SK-N-SH treated with all-trans-retinoic acid at 6 μM for 48 hours (cell line): ENCODE measurements around the gene SPAG9.

Source experiments
- ARNTL ChIP-seq: fragments of 450-650 bp; formaldehyde crosslinking; IDR thresholded peaks from 2 replicates; pipeline ENCODE4 v1.5.0; 2020; ENCODE audit warnings: low read depth, mild to moderate bottlenecking, moderate library complexity, borderline replicate concordance
- CSRNP3 ChIP-seq: fragments of 250-450 bp; sonication (Bioruptor Pico); IDR thresholded peaks from 2 replicates; pipeline ENCODE4 v1.5.1; 2021; ENCODE audit warnings: mild to moderate bottlenecking, moderate library complexity
- ISL1 ChIP-seq: fragments of 250-450 bp; sonication (Bioruptor Pico); IDR thresholded peaks from 2 replicates; pipeline ENCODE4 v2.1.2; 2022; ENCODE audit warnings: mild to moderate bottlenecking, moderate library complexity
- PATZ1 ChIP-seq: fragments of 250-450 bp; sonication (Bioruptor Pico); IDR thresholded peaks from 2 replicates; pipeline ENCODE4 v1.8.0; 2020; ENCODE audit warnings: mild to moderate bottlenecking, moderate library complexity, borderline replicate concordance
- POU6F1 ChIP-seq: fragments of 250-450 bp; sonication (Bioruptor Pico); IDR thresholded peaks from 2 replicates; pipeline ENCODE4 v1.8.0; 2021; ENCODE audit warnings: low read depth, mild to moderate bottlenecking, moderate library complexity, borderline replicate concordance
- PPARA ChIP-seq: fragments of 250-450 bp; sonication (Bioruptor Pico); IDR thresholded peaks from 2 replicates; pipeline ENCODE4 v1.5.0; 2020; ENCODE audit warnings: mild to moderate bottlenecking, borderline replicate concordance
- RARB ChIP-seq: fragments of 250-450 bp; sonication (Bioruptor Pico); IDR thresholded peaks from 2 replicates; pipeline ENCODE4 v1.8.0; 2021; ENCODE audit warnings: mild to moderate bottlenecking, moderate library complexity
- TCF4 ChIP-seq: fragments of 250-450 bp; sonication (Bioruptor Pico); IDR thresholded peaks from 2 replicates; pipeline ENCODE4 v1.8.0; 2021; ENCODE audit warnings: mild to moderate bottlenecking, moderate library complexity, borderline replicate concordance
- TOX ChIP-seq: fragments of 250-450 bp; sonication (Bioruptor Pico); IDR thresholded peaks from 2 replicates; pipeline ENCODE4 v1.8.0; 2021; ENCODE audit warnings: mild to moderate bottlenecking, moderate library complexity, borderline replicate concordance
- ZFP30 ChIP-seq: fragments of 450-650 bp; formaldehyde crosslinking; IDR thresholded peaks from 2 replicates; pipeline ENCODE4 v1.5.0; 2022; ENCODE audit warnings: mild to moderate bottlenecking, moderate library complexity
- ZNF70 ChIP-seq: fragments of 450-650 bp; formaldehyde crosslinking; IDR thresholded peaks from 2 replicates; pipeline ENCODE4 v1.5.0; 2020; ENCODE audit warnings: mild to moderate bottlenecking, moderate library complexity

GRCh38 chr17:51169340-51169739 is 48.7 kb upstream of the SPAG9 start:
- TF ChIP-seq POU6F1 (no peak), TOX (CRISPR knock-in tag) (no peak), RARB (CRISPR knock-in tag) (no peak), PATZ1 (CRISPR knock-in tag) (no peak), PPARA (no peak), ISL1 (CRISPR knock-in tag) (no peak), ARNTL (CRISPR knock-in tag) (no peak), TCF4 (CRISPR knock-in tag) (no peak), CSRNP3 (CRISPR knock-in tag) (no peak), ZNF70 (CRISPR knock-in tag) (no peak), ZFP30 (CRISPR knock-in tag) (no peak)
